ENCODE measurements around the gene PIGR.

- TF ChIP-seq CTCF (conservative IDR thresholded peaks at IDR 0.05; ENCODE audit: low read length) (no peak), EZH2phosphoT487 (IDR thresholded peaks at IDR 0.05; ENCODE audit: borderline replicate concordance, low read depth, low read length) (no peak)
Observed at GRCh38 chr1:206952171-206952570, 5.9 kb upstream of the PIGR start.
